Stomach (tissue), 9 donors: ENCODE data around the gene UBAC2. TPM values are rescaled to one million over a fixed set of nuclear protein-coding genes. Genes with fewer than 3 reads are reported as not detected.
"Not testable (repeated sequence)": the region's sequence is repeated elsewhere in the genome, so short reads cannot be mapped to it uniquely, and the experiment has no call there.

Source experiments
- DNase-seq, 2 donors: peaks; one replicate each; pipeline versions ENCODE4 v3.0.0 to v3.0.0-alpha.2; 2013 to 2019
- H3K27ac ChIP-seq, 5 donors: fragments of 200-600 bp in 4 of 5; sonication (generic) in 4 of 5; one replicate each; pipeline ENCODE4 v1.5.1; 2013 to 2019; ENCODE audit warnings: mild to moderate bottlenecking in 1 of 5, moderate library complexity in 1 of 5
- H3K27me3 ChIP-seq, 3 donors: fragments of 200-600 bp; sonication (generic); one replicate each; pipeline ENCODE4 v1.5.1; 2017 to 2019; ENCODE audit warnings: mixed run types in 1 of 3
- H3K36me3 ChIP-seq, 4 donors: fragments of 200-600 bp; sonication (generic); 1 replicate in 3 of 4; 2 replicates in 1 of 4; pipeline ENCODE4 v1.5.1; 2016 to 2019
- H3K4me1 ChIP-seq, 4 donors: fragments of 200-600 bp; sonication (generic); one replicate each; pipeline ENCODE4 v1.5.1; 2016 to 2019
- H3K4me3 ChIP-seq, 4 donors: fragments of 200-600 bp; sonication (generic) in 3 of 4; one replicate each; pipeline ENCODE4 v1.5.1; 2016 to 2019; ENCODE audit warnings: mild to moderate bottlenecking in 1 of 4
- H3K9me3 ChIP-seq, 4 donors: fragments of 200-600 bp; sonication (generic); one replicate each; pipeline ENCODE4 v1.5.1; 2016 to 2019
- CTCF ChIP-seq, 7 experiments: fragments of 450-650 bp in 4 of 7; fragments of 200-600 bp in 3 of 7; sonication (generic) in 3 of 7; IDR thresholded peaks; one replicate each; pipeline ENCODE4 v1.5.1; 2016 to 2019; ENCODE audit warnings: antibody characterized with exemption in 7 of 7, control low read depth in 2 of 7, mild to moderate bottlenecking in 1 of 7
- EP300 ChIP-seq: sonication (generic); formaldehyde crosslinking; IDR thresholded peaks from one replicate; pipeline ENCODE4 v1.6.1; 2017; ENCODE audit warnings: antibody characterized with exemption
- POLR2A ChIP-seq, 4 donors: fragments of 450-650 bp; IDR thresholded peaks; one replicate each; pipeline ENCODE4 v1.6.1; 2016; ENCODE audit warnings: antibody characterized with exemption in 4 of 4, control low read depth in 2 of 4, mild to moderate bottlenecking in 1 of 4, moderate library complexity in 1 of 4
- POLR2AphosphoS5 ChIP-seq, 3 donors: sonication (generic); formaldehyde crosslinking; IDR thresholded peaks; one replicate each; pipeline ENCODE4 v1.6.1; 2016; ENCODE audit warnings: antibody characterized with exemption in 3 of 3
- WGBS, 5 donors: extraction: QIAGEN DNeasy Blood & Tissue Kit in 3 of 5; methylation state at CpG; one replicate each; pipeline versions ENCODE4 v1.1.5 to v1.1.7; 2013 to 2018; 5-methylcytosine and 5-hydroxymethylcytosine counted together
- intact Hi-C: fragments of 100-400 bp; cut with DNase I; formaldehyde crosslinking; loops from one replicate; pipeline ENCODE4 v1.15.1; 2023; ENCODE audit warnings: low total_unique reads
- polyA plus RNA-seq, 3 donors: library from polyadenylated mRNA; stranded (reverse); fragments of 200-250 nt; gene quantifications; one replicate each; pipeline ENCODE4 v1.2.3, GENCODE V29; 2013
- total RNA-seq, 5 donors: library from RNA; depleted of rRNA; stranded (reverse); fragments of >200 nt; gene quantifications; one replicate each; pipeline versions ENCODE4 v1.1.0 to v1.2.3, GENCODE V29; 2014 to 2016
- donor health status: healthy with polysubstance abuse.
- donor health status: Bipolar disorder and iron deficiency.
- donor health status: healthy.

UBAC2 gene
- total and polyA plus RNA-seq, 8 donors = 18.1 to 68.8 (median 40.1) TPM

GRCh38 chr13:99206873-99207272 lies 6.2 kb downstream of the UBAC2 start:
- Histone ChIP-seq H3K4me3 (no peak overlapping the region), H3K27ac (no peak overlapping the region), H3K36me3 (peaks cover 0 to 15% (median 11%) of the 10 kb centered on the region in 4 donors), H3K4me1 (peaks cover 3 to 76% (median 38%) of the 10 kb centered on the region in 4 donors), H3K27me3 (no peaks in the 10 kb centered on the region), H3K9me3 (no peaks in the 10 kb centered on the region)
- WGBS, 5 donors = 89 to 96% (median 94%) methylated on average over 5 of the region's 5 CpGs
- TF ChIP-seq CTCF (IDR thresholded peaks at IDR 0.05) = no peak
- no peak for TF ChIP-seq POLR2A (IDR thresholded peaks at IDR 0.05)
- no peak for TF ChIP-seq EP300
- TF ChIP-seq POLR2AphosphoS5 (IDR thresholded peaks at IDR 0.05) = no peak
- no peak for DNase-seq
- intact Hi-C loops = no loop called here

GRCh38 chr13:99207511-99207910 lies 6.9 kb downstream of the UBAC2 start:
- H3K27me3 ChIP-seq = no peaks in the 10 kb centered on the region
- H3K27ac ChIP-seq = no peak overlapping the region
- no peak overlapping the region for H3K4me3 ChIP-seq
- DNase-seq = no peak
- intact Hi-C loops = no loop called here
- 94 to 95% (median 95%) methylated on average over 7 of the region's 7 CpGs for WGBS, 5 donors
- H3K4me1 ChIP-seq = peaks cover 3 to 69% (median 32%) of the 10 kb centered on the region in 4 donors
- peaks cover 0 to 15% (median 11%) of the 10 kb centered on the region in 4 donors for H3K36me3 ChIP-seq
- H3K9me3 ChIP-seq = no peaks in the 10 kb centered on the region
- no peak for TF ChIP-seq POLR2AphosphoS5 (IDR thresholded peaks at IDR 0.05)
- no peak for TF ChIP-seq POLR2A (IDR thresholded peaks at IDR 0.05)
- TF ChIP-seq CTCF (IDR thresholded peaks at IDR 0.05) = no peak
- no peak for TF ChIP-seq EP300

- DNase-seq = no peak
- 83 to 96% (median 86%) methylated on average over 3 of the region's 3 CpGs for WGBS, 5 donors
- Histone ChIP-seq H3K36me3 (peaks cover 0 to 15% (median 11%) of the 10 kb centered on the region in 4 donors), H3K4me1 (peaks cover 2 to 62% (median 25%) of the 10 kb centered on the region in 4 donors), H3K9me3 (no peaks in the 10 kb centered on the region), H3K27me3 (no peaks in the 10 kb centered on the region), H3K27ac (no peak overlapping the region), H3K4me3 (no peak overlapping the region)
- intact Hi-C loops = no loop called here
- no peak for TF ChIP-seq CTCF (IDR thresholded peaks at IDR 0.05)
- TF ChIP-seq POLR2A (IDR thresholded peaks at IDR 0.05) = no peak
- no peak for TF ChIP-seq POLR2AphosphoS5 (IDR thresholded peaks at IDR 0.05)
- TF ChIP-seq EP300 = no peak
Measured at GRCh38 chr13:99208185-99208584, 7.5 kb downstream of the UBAC2 start.

- Histone ChIP-seq H3K27ac (no peak overlapping the region), H3K4me1 (peaks cover 0 to 59% (median 20%) of the 10 kb centered on the region in 4 donors), H3K4me3 (no peak overlapping the region), H3K9me3 (no peaks in the 10 kb centered on the region), H3K36me3 (peaks cover 0 to 15% (median 11%) of the 10 kb centered on the region in 4 donors), H3K27me3 (no peaks in the 10 kb centered on the region)
- intact Hi-C loops = no loop called here
- WGBS, 5 donors = 78 to 89% (median 84%) methylated on average over 7 to 8 of the region's 8 CpGs
- DNase-seq = no peak
- TF ChIP-seq EP300 (no peak), CTCF (IDR thresholded peaks at IDR 0.05) (no peak), POLR2A (IDR thresholded peaks at IDR 0.05) (no peak), POLR2AphosphoS5 (IDR thresholded peaks at IDR 0.05) (no peak)
Measured at GRCh38 chr13:99208845-99209527, 8.3 kb downstream of the UBAC2 start.

- H3K4me3 ChIP-seq, H3K9me3 ChIP-seq, DNase-seq, H3K27me3 ChIP-seq, intact Hi-C loops, H3K27ac ChIP-seq: not testable (repeated sequence)
- peaks cover 0 to 60% (median 12%) of the 10 kb centered on the region in 4 donors for H3K4me1 ChIP-seq
- H3K36me3 ChIP-seq = peaks cover 0 to 17% (median 12%) of the 10 kb centered on the region in 4 donors
- 85 to 93% (median 92%) methylated on average over 9 of the region's 9 CpGs for WGBS, 5 donors
Measured at GRCh38 chr13:99210627-99211026, 10.0 kb downstream of the UBAC2 start.
